Duodenal mucosa (tissue), 2 donors: Measurements from ENCODE around the gene TMEM128.
A peak's percentile ranks its signal among the peaks of the same experiment; 100 is the strongest.

Experiments
- H3K27ac ChIP-seq: one replicate; pipeline ENCODE4 v1.7.0; 2013; ENCODE audit warnings: low read depth, low read length
- H3K27me3 ChIP-seq, 2 donors: one replicate each; pipeline ENCODE4 v1.7.0; 2013; ENCODE audit warnings: low read length in 2 of 2, control low read depth in 1 of 2; ENCODE audit not compliant: insufficient read depth in 2 of 2, control insufficient read depth in 1 of 2
- H3K36me3 ChIP-seq, 2 donors: one replicate each; pipeline ENCODE4 v1.7.0; 2013; ENCODE audit warnings: low read length in 2 of 2, control low read depth in 1 of 2; ENCODE audit not compliant: insufficient read depth in 2 of 2, control insufficient read depth in 1 of 2
- H3K4me1 ChIP-seq, 2 donors: one replicate each; pipeline ENCODE4 v1.7.0; 2013; ENCODE audit warnings: low read length in 2 of 2, control low read depth in 1 of 2; ENCODE audit not compliant: insufficient read depth in 2 of 2, control insufficient read depth in 1 of 2
- H3K4me3 ChIP-seq, 2 donors: one replicate each; pipeline ENCODE4 v1.7.0; 2013; ENCODE audit warnings: low read length in 2 of 2, low read depth in 1 of 2
- H3K9ac ChIP-seq, 2 donors: one replicate each; pipeline ENCODE4 v1.7.0; 2013; ENCODE audit warnings: low read length in 2 of 2, low read depth in 1 of 2
- H3K9me3 ChIP-seq, 2 donors: one replicate each; pipeline ENCODE4 v1.7.0; 2013; ENCODE audit warnings: low read length in 2 of 2, control low read depth in 1 of 2; ENCODE audit not compliant: control insufficient read depth in 1 of 2

The TMEM128 gene, protein sequence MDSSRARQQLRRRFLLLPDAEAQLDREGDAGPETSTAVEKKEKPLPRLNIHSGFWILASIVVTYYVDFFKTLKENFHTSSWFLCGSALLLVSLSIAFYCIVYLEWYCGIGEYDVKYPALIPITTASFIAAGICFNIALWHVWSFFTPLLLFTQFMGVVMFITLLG

DNA sequence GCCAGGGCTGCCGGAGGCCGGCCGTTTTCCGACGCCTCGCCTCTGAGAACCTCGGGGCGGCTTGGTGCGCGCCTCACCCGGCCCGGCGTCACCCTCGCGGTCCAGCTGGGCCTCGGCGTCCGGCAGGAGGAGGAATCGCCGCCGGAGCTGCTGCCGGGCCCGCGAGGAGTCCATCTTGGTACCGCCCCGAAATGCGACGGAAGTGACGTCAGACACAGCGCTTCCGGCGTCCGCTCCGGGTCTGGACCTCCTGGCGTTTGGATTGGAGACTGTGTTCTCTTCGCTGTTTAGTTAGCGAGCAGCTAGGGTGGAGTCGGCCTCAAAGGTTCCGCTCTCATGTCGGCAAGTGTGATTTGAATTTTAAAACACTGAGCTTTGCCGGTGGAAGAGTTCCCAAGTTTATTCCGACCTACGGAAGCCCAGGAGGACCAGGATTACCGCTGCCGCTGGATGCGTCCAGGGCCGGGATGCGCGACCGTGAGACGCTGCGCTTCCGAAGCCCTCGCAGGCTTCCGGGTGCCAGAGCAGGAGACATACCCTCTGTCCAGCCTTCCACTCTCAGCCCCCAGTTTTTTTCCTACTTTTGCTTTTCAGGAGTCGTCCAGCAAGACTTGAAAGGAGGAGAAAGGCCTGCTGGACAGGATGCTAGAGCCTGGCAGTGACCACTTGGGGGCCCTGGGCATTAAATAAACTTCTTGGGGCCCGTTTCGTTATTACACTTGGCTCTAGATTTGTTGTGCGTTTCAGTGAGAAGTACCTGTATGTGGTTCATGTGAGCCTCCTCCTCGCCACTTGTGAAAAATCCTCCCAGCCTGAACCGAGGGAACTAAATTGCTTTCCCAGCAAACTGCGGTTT, at the start of gene TMEM128:
TSS of gene TMEM128 (minus strand) at position 195 of the 856 bp plus-strand sequence. CDS start at position 174, 21 bp downstream.
- Histone ChIP-seq H3K9me3 (no peaks in the 10 kb centered on the region), H3K36me3 (peaks cover 16 to 26% of the 10 kb centered on the region in 2 donors), H3K9ac (peak within 1 kb of the TSS; percentile 89 to 90), H3K4me1 (peaks cover 14 to 16% of the 10 kb centered on the region in 2 donors), H3K27me3 (no peaks in the 10 kb centered on the region), H3K4me3 (peak within 1 kb of the TSS; percentile 80 to 95), H3K27ac (peak within 1 kb of the TSS; percentile 92)

DNA sequence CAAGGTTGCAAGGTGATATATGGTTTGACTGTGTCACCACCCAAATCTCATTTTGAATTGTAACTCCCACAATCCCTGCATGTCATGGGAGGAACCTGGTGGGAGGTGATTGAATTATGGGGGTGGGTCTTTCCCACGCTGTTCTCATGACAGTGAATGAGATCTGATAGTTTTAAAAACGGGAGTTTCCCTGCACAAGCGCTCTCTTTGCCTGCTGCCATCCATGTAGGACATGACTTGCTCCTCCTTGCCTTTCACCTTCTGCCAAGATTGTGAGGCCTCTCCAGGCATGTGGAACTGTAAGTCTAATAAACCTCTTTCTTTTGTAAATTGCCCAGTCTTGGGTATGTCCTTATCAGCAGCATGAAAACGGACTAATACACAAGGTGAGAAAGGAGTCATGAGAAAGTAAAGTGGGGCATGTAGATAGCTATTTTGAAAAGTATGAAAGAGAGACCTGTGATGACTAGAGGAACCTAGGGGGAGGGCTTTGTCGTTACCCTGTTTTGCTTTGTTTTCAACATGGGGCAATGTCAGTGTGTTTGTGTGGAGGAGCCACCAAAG, 48.3 kb upstream of the TMEM128 start:
- peaks cover 3 to 11% of the 10 kb centered on the region in 2 donors for H3K36me3 ChIP-seq
- H3K27ac ChIP-seq: no peak overlapping the region
- no peaks in the 10 kb centered on the region for H3K27me3 ChIP-seq
- H3K4me3 ChIP-seq: no peak overlapping the region
- no peaks in the 10 kb centered on the region for H3K9me3 ChIP-seq
- H3K9ac ChIP-seq: no peak overlapping the region
- peaks cover 2% of the 10 kb centered on the region in 2 donors for H3K4me1 ChIP-seq

GRCh38 chr4:4293279-4293678, 45.3 kb upstream of the TMEM128 start:
- Histone ChIP-seq H3K4me1 (peaks cover 20 to 22% of the 10 kb centered on the region in 2 donors), H3K36me3 (peaks cover 0 to 6% of the 10 kb centered on the region in 2 donors), H3K9ac (no peak overlapping the region), H3K9me3 (no peaks in the 10 kb centered on the region), H3K4me3 (no peak overlapping the region), H3K27me3 (no peaks in the 10 kb centered on the region), H3K27ac (no peak overlapping the region)

DNA sequence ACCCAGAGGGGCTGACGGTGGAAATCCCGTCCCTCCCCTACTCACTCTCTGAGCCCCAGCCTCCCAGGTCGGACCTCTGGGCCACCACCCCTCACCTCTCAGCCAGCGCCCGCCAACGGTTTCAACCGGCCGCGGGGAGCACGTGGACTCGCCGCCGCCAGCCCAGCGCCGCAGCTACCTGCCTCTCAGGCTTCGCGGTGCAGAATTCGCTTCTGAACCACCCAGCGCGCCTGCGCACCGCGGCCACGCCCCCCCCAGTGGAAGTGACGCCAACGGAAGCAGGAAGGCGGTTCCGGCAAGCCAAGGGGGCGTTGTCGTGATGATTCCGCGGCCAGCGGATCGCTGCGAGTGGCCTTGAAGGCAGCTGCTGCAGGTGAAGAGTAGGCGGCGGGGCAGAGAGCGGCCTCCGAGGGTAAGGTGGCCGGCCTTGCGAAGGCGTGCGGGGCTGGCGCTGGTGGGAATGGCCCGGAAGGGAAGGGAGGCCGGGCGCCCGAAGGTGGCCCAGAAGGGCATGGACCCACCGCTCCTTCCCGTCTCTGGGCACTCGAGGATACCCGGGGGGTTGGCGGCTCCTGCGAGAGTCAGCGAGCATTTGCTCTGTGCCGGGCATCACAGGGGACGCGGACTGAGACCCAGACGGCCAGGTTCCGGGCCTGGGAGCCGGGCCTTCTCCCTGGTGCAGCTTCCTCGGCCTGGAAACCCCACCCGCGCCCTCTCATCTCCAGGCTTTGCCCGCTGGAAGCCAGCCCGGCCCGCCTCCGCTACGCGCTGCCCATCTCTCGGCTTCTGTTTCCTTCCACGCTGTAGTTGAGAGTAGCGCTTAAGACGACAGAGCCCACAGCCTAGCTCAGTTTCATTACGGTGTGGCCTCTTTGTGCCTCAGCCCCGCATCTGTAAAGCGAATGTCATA, 42.2 kb upstream of the TMEM128 start, which contains the start of the genes LYAR and ZBTB49:
TSS of gene LYAR (minus strand) at position 214 of the 910 bp plus-strand sequence. CDS start 6,412 bp downstream, outside the sequence.
TSS of gene ZBTB49 (plus strand) at position 311 of the 910 bp plus-strand sequence. CDS start 9,695 bp downstream, outside the sequence.
- no peaks in the 10 kb centered on the region for H3K9me3 ChIP-seq
- H3K4me3 ChIP-seq: peak within 1 kb of the TSS; percentile 90 to 95
- H3K27me3 ChIP-seq: no peaks in the 10 kb centered on the region
- H3K27ac ChIP-seq: peak within 1 kb of the TSS; percentile 43
- peaks cover 0 to 14% of the 10 kb centered on the region in 2 donors for H3K36me3 ChIP-seq
- H3K9ac ChIP-seq: peak within 1 kb of the TSS; percentile 81 to 82
- H3K4me1 ChIP-seq: peaks cover 22% of the 10 kb centered on the region in 2 donors

- Histone ChIP-seq H3K27ac (peak overlapping the region; percentile 43), H3K9ac (peak overlapping the region; percentile 81 to 82), H3K4me3 (peak overlapping the region; percentile 90 to 95), H3K27me3 (no peaks in the 10 kb centered on the region), H3K36me3 (peaks cover 0 to 20% of the 10 kb centered on the region in 2 donors), H3K9me3 (no peaks in the 10 kb centered on the region), H3K4me1 (peaks cover 28% of the 10 kb centered on the region in 2 donors)
Measured at GRCh38 chr4:4289597-4289940, 41.5 kb upstream of the TMEM128 start.

- no peak overlapping the region for H3K27ac ChIP-seq
- H3K9ac ChIP-seq: peak overlapping the region; percentile 81 to 82
- H3K9me3 ChIP-seq: no peaks in the 10 kb centered on the region
- peaks cover 0 to 23% of the 10 kb centered on the region in 2 donors for H3K36me3 ChIP-seq
- H3K4me1 ChIP-seq: peaks cover 28 to 30% of the 10 kb centered on the region in 2 donors
- H3K27me3 ChIP-seq: no peaks in the 10 kb centered on the region
- peak overlapping the region; percentile 90 to 95 for H3K4me3 ChIP-seq
Measured at GRCh38 chr4:4289055-4289454, 41.0 kb upstream of the TMEM128 start.

DNA sequence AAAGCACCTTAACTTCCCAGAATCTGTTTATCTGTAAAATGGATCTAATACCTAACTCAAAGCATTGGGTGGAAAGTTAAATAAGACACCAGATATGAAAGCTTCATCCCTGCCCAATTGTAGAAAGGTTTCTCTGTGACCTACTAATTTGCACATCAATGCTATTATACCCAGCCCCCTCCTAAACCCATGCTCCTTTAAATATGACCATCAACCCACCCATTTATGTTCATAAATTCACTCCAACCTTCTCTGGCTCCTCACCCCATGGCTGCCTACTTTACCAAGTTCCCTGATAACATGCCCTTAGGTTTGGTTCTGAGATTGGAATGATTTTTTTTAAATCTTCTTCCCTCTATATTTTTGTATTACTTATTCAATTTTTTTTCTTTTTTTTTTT, 40.1 kb upstream of the TMEM128 start:
- Histone ChIP-seq H3K27me3 (no peaks in the 10 kb centered on the region), H3K36me3 (peaks cover 0 to 23% of the 10 kb centered on the region in 2 donors), H3K4me1 (peaks cover 28 to 30% of the 10 kb centered on the region in 2 donors), H3K9ac (no peak overlapping the region), H3K9me3 (no peaks in the 10 kb centered on the region), H3K27ac (no peak overlapping the region), H3K4me3 (no peak overlapping the region)

GRCh38 chr4:4284827-4285618, 37.0 kb upstream of the TMEM128 start:
- Histone ChIP-seq H3K36me3 (peaks cover 9 to 40% of the 10 kb centered on the region in 2 donors), H3K27ac (no peak overlapping the region), H3K4me3 (no peak overlapping the region), H3K4me1 (peaks cover 17 to 21% of the 10 kb centered on the region in 2 donors), H3K9ac (no peak overlapping the region), H3K9me3 (no peaks in the 10 kb centered on the region), H3K27me3 (no peaks in the 10 kb centered on the region)

GRCh38 chr4:4281787-4282186, 33.8 kb upstream of the TMEM128 start:
- Histone ChIP-seq H3K27ac (no peak overlapping the region), H3K9me3 (no peaks in the 10 kb centered on the region), H3K36me3 (peaks cover 16 to 61% of the 10 kb centered on the region in 2 donors), H3K4me3 (no peak overlapping the region), H3K4me1 (peaks cover 5 to 9% of the 10 kb centered on the region in 2 donors), H3K27me3 (no peaks in the 10 kb centered on the region), H3K9ac (no peak overlapping the region)
